ENCODE results near the gene KAZN.
A peak's percentile ranks its signal among the peaks of the same experiment; 100 is the strongest.

KAZN gene

DNA sequence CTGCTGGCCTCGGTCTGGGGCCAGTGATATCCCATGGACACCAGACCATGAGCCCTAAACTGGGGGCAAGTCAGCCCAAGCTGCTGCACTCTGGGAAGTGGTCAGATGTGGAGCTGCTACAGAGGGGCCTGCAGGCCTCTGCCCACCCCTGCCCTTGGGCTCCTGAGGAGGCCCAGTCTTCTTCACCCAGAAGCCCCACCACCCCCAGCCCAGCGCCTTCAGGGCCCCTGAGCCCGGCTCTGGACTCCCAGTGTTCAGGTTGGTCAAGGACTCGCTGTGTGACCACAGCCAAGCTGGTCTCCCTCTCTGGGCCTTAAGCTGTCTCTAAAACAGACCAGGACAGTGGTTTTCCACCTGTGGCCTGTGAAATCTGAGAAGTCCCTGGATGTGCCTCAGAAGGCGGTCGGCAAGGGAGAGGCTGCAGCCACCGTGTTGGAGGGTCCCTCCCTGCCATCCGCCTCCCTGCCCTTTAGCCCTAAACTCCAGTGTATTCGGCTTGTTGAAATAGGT lies 475.4 kb downstream of the KAZN start:
- no peak for DNase-seq

DNA sequence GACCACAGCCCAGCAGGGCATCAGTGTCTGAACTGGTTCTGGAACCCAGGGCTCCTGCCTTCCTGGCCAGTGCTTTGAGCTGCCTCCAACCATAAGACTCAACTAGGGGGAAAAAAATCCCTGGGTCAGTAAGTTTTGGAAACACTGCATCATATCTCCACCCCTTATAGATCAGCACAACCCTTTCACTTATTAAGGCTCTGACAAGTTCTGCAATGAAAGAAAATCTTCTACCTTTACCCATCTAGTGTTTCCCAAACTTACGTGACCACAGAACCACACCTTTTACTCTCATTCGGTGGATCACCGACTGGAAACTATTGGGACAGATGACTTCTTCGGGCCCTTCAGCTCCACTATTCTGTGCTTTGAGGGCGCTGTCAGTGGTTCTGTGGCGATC lies 476.7 kb downstream of the KAZN start:
- no peak for DNase-seq

GRCh38 chr1:15075817-15076216 lies 477.3 kb downstream of the KAZN start:
- no peak for DNase-seq

DNA sequence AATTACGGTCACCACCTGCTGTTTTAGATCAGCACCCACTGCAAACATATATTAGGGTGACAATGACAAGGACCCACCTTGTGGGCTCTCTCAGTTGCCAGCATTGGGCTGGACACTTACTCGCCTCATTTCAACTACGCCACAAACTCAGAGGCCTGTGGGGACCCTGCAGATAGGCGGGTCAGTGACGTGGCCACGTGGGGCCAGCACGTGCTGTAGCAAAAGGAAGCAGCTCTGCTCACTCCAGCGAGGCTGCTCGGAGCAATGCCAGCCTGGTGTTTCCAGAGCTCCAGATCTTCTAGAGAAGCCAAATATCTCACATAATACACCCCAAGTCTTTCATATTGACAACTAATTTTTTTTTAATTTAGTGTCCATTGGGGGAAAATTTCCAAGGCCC lies 478.3 kb downstream of the KAZN start:
- no peak for DNase-seq

- no peak for DNase-seq
Measured at GRCh38 chr1:15077384-15077783, 478.9 kb downstream of the KAZN start.

DNA sequence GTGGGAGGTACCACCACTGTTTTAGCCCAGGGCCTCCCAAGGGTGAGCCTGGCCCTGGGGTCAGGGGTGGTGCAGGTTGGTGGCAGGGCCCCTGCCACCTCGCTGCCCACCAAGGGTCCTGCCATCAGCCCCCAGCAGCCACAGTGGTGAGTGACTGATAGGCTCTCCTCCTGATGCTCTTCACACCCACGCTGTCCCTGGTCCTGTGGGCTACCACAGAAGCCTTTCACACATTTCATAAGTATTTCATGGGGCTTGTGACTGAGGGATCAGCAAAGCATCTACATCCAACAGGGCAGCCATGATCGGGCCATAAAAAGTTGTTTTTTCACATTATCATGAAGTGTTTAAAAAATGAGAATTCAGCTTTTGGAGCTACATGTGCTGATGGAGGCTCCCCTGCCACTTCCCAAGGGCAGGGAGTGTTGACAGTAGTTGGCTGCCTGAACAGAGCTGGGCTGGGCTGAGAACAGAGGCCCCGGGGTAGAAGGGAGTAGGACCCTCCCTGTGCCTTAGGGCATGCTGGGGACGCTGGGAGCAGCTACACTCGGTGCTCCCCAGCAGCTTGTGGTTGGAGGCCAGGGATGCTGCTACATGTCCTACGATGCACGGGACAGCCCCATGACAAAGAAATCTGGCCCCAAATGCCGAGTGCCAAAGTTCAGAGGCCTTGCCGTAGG lies 482.0 kb downstream of the KAZN start:
- DNase-seq: no peak

DNA sequence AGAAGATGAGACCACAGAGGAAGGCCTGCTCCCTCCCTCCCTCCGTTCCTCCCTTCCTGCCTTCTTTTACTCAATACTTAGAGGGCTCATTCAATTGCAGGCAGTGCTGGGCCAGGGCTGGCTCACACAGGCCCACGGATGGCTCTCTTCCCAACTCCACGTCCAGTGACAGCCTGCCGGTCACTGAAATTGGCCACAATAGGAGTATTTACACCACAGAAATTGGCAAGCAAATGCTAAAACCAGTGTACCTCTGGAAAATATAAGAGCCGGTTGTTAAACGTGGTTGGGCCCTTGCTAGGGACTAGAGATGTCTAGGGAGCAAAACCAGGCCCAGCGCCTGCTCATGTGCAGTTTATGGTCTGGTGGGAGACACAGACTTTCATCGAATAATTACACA lies 482.6 kb downstream of the KAZN start:
- DNase-seq: no peak

GRCh38 chr1:15083578-15083977 lies 485.1 kb downstream of the KAZN start:
- DNase-seq: no peak

DNA sequence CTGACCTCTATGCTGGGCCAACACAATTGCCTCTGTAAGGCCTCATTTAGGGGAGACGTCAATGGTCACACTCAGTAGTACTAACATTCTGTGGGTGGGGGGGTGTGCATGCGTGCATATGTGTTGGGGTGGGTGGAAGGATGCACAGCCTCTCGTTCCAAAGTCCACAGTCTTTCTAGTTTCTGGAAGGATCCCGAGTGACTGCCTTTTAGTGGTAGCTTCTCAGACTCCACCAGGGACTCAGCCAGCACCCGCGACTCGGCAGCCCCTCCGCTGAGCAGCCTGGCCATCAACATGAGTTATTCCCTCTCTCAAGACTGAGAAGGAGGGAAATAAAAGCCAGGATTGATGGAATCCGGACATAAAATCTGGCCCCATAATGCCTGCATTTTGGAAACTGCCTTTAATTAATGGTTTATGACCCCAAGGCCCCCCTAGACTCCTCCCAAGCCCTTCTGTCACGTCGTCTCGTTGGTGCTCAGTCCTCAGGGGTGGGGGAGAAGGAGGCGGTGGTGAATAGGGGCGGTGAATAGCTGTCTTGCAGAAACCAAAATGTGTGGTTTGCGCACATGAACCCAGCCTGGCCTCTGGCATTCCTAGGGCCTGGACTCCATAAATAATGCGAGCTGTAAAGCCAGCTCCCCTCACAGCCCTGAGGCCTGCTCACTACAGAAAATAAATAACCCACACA lies 489.9 kb downstream of the KAZN start:
- no peak for DNase-seq

- DNase-seq: no peak
Measured at GRCh38 chr1:15089258-15089992, 490.9 kb downstream of the KAZN start.

- DNase-seq: no peak
Measured at GRCh38 chr1:15090373-15090772, 491.9 kb downstream of the KAZN start.

DNA sequence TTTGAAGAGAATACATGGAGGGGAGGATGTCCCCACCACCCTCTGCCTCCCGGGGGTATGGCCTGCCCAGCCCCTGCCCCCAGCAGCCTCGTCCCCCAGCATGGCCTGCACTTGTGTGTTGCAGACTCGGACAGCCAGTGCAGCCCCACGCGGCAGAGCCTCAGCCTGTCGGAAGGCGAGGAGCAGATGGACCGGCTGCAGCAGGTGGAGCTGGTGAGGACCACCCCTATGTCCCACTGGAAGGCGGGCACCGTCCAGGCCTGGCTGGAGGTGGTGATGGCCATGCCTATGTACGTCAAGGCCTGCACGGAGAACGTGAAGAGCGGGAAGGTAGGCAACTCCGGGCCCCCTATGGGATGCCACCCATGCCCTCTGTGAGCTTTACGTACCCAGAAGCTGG lies 495.6 kb downstream of the KAZN start:
- DNase-seq: no peak

DNA sequence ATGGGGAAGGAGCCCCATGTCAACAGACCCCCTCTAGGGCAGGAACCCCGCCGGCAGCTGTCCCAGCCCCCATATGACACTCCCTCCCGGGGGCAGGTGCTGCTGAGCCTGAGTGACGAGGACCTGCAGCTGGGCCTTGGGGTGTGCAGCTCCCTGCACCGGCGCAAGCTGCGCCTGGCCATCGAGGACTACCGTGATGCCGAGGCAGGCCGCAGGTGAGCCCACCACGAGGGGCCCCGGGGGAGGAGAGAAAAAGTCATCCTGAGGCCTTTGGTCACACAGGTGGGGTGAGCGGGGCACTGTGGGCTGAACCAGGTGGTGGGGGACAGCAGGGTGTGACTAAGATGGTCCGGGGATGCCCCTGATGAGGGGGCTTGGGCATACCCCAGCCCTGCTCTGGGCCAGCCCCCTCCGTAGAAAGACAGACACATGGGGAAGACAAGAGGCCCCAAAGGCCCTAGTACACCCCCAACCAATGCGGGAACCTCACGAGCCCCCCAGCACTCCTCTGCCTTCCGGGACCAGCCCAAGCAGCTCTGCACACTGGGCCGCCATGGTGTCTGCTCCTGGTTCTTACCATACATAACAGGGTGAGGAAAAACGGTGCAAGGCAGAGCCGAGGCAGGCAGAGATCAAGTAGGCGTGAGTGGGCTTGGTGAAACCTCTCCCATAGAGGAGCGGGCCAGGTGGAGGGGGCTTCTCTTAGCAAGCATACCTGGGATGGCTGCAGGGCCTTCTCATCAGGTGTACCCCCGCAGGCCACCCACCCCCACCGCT lies 496.4 kb downstream of the KAZN start:
- DNase-seq: no peak

DNA sequence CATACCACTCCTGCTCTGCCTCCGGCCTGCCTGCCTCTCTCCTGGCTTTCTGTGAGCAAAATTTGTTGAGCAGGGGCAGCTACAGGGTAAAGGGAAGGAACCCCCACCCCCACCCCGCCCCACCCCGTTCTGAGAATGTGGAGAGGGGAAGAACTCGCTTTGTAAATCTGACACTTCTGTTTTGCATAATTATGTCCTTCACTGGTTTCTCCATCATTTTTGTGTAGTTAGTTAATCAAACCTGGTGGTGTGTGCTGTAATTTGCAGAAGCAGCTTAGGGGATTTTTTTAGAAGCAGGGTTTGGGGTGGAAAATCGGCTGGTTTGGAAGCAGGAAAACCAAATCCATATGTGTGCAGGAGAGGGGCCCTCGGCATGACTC lies 497.0 kb downstream of the KAZN start:
- DNase-seq: no peak

DNA sequence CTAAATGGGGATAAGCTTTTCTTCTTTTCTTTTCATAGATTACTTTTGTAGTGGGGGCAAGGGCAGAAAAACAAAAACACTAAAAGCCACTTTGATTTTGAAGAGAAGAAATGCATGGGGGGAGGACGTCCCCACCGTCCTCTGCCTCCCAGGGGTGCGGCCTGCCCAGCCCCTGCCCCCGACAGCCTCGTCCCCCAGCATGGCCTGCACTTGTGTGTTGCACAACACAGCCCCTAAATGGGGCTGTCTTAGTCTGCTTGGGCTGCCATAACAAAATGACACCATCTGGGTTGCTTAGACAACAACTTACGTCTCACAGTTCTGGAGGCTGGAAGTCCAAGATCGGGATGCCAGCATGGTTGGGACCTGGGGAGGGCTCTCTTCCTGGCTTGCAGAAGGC lies 497.8 kb downstream of the KAZN start:
- DNase-seq: no peak

- DNase-seq: no peak
Measured at GRCh38 chr1:15098176-15099125, 500.0 kb downstream of the KAZN start.

GRCh38 chr1:15099441-15100120 lies 501.1 kb downstream of the KAZN start:
- no peak for DNase-seq

- peak; percentile 22 for DNase-seq
Measured at GRCh38 chr1:15100121-15100879, 501.8 kb downstream of the KAZN start.

GRCh38 chr1:15100880-15101760 lies 502.6 kb downstream of the KAZN start:
- no peak for DNase-seq

DNA sequence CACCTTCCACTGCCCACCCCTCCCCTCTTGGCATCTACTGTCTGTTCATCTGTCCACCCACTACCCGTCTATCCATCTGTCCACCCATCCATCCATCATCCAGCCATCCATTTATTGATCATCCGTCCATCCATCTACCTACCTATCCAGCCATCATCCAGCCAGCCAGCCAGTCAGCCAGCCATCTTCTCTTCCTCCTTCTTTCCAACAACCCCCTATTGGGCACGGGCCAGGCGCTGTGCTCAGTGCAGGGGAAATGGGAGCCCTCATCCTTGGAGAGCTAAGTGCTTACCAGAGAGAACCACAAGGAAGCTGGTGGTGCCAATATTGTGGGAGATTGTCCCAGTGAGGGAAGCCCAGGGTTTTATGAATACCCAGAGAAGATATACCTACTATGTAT lies 503.3 kb downstream of the KAZN start:
- DNase-seq: no peak
